Spleen (tissue), 7 donors: ENCODE measurements around the gene DDAH2.

Experiments used
- POLR2A ChIP-seq, 3 donors: fragments of 450-650 bp; IDR thresholded peaks; one replicate each; pipeline ENCODE4 v1.5.1; 2017; ENCODE audit warnings: antibody characterized with exemption in 3 of 3, mild to moderate bottlenecking in 1 of 3
- TF ChIP-seq, protein P1 (sequence below), 11 experiments: fragments of 200-600 bp in 7 of 11; fragments of 450-650 bp in 4 of 11; sonication (generic) in 4 of 11; IDR thresholded peaks in 8 of 11; conservative IDR thresholded peaks in 3 of 11; 1 replicate in 7 of 11; 2 replicates in 4 of 11; pipeline versions ENCODE4 v1.4.0 to v1.8.0; 2016 to 2021; ENCODE audit warnings: antibody characterized with exemption in 11 of 11, inconsistent platforms in 4 of 11, mild to moderate bottlenecking in 1 of 11
- donor health status: DM: no; HTN: no; CAD: no; lungs with moderate emphysema.
- donor health status: DM: no; HTN: no; CAD: no.
- donor health status: DM: no; HTN: no; CAD: no.

DNA sequence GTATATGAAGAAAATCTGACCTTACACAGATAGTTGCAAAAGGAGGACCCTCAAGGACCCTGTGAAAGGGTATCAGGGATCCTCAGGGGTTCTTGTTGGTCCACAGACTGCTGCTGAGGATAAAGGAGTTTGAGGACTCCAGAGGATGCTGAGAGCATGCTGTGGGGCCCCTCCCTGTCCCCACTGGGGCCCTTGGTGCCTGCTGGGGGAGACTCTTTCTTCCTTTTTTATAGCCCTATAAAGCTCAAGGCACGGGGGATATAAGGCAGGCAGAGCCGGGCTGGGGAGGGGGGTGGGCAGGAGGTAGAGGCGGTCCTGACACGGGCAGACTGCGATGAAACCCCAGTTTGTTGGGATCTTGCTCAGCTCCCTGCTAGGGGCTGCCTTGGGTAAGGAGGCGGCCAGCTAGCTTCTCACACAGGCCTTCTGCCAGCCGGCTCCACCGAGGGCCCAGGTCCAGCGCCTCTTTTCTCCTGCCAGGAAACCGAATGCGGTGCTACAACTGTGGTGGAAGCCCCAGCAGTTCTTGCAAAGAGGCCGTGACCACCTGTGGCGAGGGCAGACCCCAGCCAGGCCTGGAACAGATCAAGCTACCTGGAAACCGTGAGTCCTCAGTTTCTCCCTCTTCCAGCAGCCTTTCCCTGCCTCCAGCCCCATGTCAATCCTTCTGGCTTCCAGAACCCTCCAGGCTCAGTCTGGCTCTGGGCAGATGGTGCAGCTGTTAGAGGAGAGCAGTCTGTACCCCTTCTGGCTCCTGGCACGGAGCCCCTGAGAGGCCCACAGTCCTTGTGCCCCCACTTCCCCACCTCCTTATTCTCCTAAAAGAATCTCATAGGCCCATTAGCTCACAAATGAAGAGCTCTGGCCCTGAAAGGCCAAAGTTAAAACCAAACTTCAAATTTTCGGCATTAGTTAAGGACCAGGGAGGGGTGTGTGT lies 13.8 kb downstream of the DDAH2 start, which contains the start of gene LY6G6D:
- TF ChIP-seq, protein P1, sequence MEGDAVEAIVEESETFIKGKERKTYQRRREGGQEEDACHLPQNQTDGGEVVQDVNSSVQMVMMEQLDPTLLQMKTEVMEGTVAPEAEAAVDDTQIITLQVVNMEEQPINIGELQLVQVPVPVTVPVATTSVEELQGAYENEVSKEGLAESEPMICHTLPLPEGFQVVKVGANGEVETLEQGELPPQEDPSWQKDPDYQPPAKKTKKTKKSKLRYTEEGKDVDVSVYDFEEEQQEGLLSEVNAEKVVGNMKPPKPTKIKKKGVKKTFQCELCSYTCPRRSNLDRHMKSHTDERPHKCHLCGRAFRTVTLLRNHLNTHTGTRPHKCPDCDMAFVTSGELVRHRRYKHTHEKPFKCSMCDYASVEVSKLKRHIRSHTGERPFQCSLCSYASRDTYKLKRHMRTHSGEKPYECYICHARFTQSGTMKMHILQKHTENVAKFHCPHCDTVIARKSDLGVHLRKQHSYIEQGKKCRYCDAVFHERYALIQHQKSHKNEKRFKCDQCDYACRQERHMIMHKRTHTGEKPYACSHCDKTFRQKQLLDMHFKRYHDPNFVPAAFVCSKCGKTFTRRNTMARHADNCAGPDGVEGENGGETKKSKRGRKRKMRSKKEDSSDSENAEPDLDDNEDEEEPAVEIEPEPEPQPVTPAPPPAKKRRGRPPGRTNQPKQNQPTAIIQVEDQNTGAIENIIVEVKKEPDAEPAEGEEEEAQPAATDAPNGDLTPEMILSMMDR (IDR thresholded peaks at IDR 0.05 in 8 of 11, conservative IDR thresholded peaks at IDR 0.05 in 3 of 11) = no peak
- TF ChIP-seq POLR2A (IDR thresholded peaks at IDR 0.05) = no peak
